Gastrocnemius medialis (tissue), 4 donors: ENCODE data around the gene ZBTB20.

Experiments used
- CTCF ChIP-seq, 5 experiments: fragments of 450-650 bp in 3 of 5; fragments of 200-600 bp in 2 of 5; sonication (generic) in 2 of 5; IDR thresholded peaks in 4 of 5; conservative IDR thresholded peaks in 1 of 5; 1 replicate in 4 of 5; 2 replicates in 1 of 5; pipeline ENCODE4 v1.5.1; 2016 to 2019; ENCODE audit warnings: antibody characterized with exemption in 5 of 5, mild to moderate bottlenecking in 3 of 5, moderate library complexity in 3 of 5
- POLR2A ChIP-seq, 2 donors: fragments of 450-650 bp; IDR thresholded peaks; one replicate each; pipeline ENCODE4 v1.6.1; 2017; ENCODE audit warnings: antibody characterized with exemption in 2 of 2, mild to moderate bottlenecking in 2 of 2, moderate library complexity in 2 of 2

- TF ChIP-seq POLR2A (IDR thresholded peaks at IDR 0.05) (no peak), CTCF (IDR thresholded peaks at IDR 0.05 in 4 of 5, conservative IDR thresholded peaks at IDR 0.05 in 1 of 5) (no peak)
These were observed 483.1 kb downstream of the ZBTB20 start for GRCh38 chr3:114664006-114664405.
